CD4-positive, alpha-beta T cell (primary cell): ENCODE measurements around the gene SLC25A28. TPM values are rescaled to one million over a fixed set of nuclear protein-coding genes. Genes with fewer than 3 reads are reported as not detected.

Source experiments
- ATAC-seq: fragments of 200-7000 bp; cut with Tn5 transposase; one replicate; pipeline ENCODE4 v1.10.0; 2022; ENCODE audit warnings: mild to moderate bottlenecking; ENCODE audit not compliant: poor library complexity
- CTCF ChIA-PET: fragments of 350-600 bp; sonication (Branson Sonifier 250); formaldehyde crosslinking; loops from one replicate; lab custom pipeline; 2021; ENCODE audit warnings: antibody characterized with exemption, inconsistent platforms; lab: Charles Lee
- POLR2A ChIA-PET: fragments of 350-600 bp; sonication (Branson Sonifier 250); formaldehyde crosslinking; loops from one replicate; lab custom pipeline; 2021; ENCODE audit warnings: antibody characterized with exemption, inconsistent platforms; lab: Charles Lee
- DNase-seq, 14 experiments: peaks; one replicate each; pipeline ENCODE4 v3.0.0-alpha.2; 2013 to 2020; ENCODE audit warnings: mixed read lengths in 2 of 14
- H3K27ac ChIP-seq, 2 donors: one replicate each; pipeline versions ENCODE4 v1.5.1 to v1.7.0; 2013; ENCODE audit warnings: low read length in 2 of 2, low read depth in 1 of 2, mild to moderate bottlenecking in 1 of 2
- H3K27me3 ChIP-seq, 2 experiments: 1 replicate in 1 of 2; 2 replicates in 1 of 2; pipeline versions ENCODE4 v1.6.1 to v1.7.0; 2013; ENCODE audit warnings: low read length in 2 of 2, control low read depth in 1 of 2, mild to moderate bottlenecking in 1 of 2, moderate library complexity in 1 of 2; ENCODE audit not compliant: insufficient read depth in 2 of 2, control insufficient read depth in 1 of 2
- H3K36me3 ChIP-seq: one replicate; pipeline ENCODE4 v1.6.1; 2013; ENCODE audit warnings: low read length, control low read depth; ENCODE audit not compliant: insufficient read depth
- H3K4me1 ChIP-seq: one replicate; pipeline ENCODE4 v1.6.1; 2013; ENCODE audit warnings: low read length, control low read depth; ENCODE audit not compliant: insufficient read depth
- H3K4me3 ChIP-seq: one replicate; pipeline ENCODE4 v1.5.1; 2013; ENCODE audit warnings: mild to moderate bottlenecking, low read length, moderate library complexity
- H3K9me3 ChIP-seq, 2 experiments: 1 replicate in 1 of 2; 2 replicates in 1 of 2; pipeline versions ENCODE4 v1.6.1 to v1.7.0; 2013; ENCODE audit warnings: low read length in 2 of 2, mild to moderate bottlenecking in 2 of 2, control low read depth in 1 of 2, moderate library complexity in 1 of 2; ENCODE audit not compliant: control insufficient read depth in 1 of 2, insufficient read depth in 1 of 2
- H3K27ac Mint-ChIP-seq: one replicate; pipeline ENCODE4 v1.8.0; 2020; ENCODE audit warnings: mixed read lengths
- H3K27me3 Mint-ChIP-seq: one replicate; pipeline ENCODE4 v1.8.0; 2021; ENCODE audit warnings: mixed read lengths
- H3K36me3 Mint-ChIP-seq: one replicate; pipeline ENCODE4 v1.8.0; 2021; ENCODE audit warnings: low read depth, mixed read lengths
- H3K4me1 Mint-ChIP-seq: one replicate; pipeline ENCODE4 v1.8.0; 2021; ENCODE audit warnings: low read depth, mixed read lengths
- H3K4me3 Mint-ChIP-seq: one replicate; pipeline ENCODE4 v1.8.0; 2020; ENCODE audit warnings: mild to moderate bottlenecking, mixed read lengths
- H3K9me3 Mint-ChIP-seq: one replicate; pipeline ENCODE4 v1.8.0; 2020; ENCODE audit warnings: mixed read lengths
- intact Hi-C, 2 experiments: fragments of 100-400 bp; cut with DNase I in 1 of 2; cut with micrococcal nuclease in 1 of 2; formaldehyde crosslinking; loops; one replicate each; pipeline versions ENCODE4 v1.15.1 to v1.9.0; 2023 to 2025; cut with DNase I, micrococcal nuclease
- polyA plus RNA-seq, 2 donors: library from polyadenylated mRNA; unstranded; fragments of 120-200 nt; gene quantifications; one replicate each; pipeline ENCODE4 v1.2.1, GENCODE V29; 2013
- total RNA-seq, 174 experiments: library from RNA in 2 of 174; stranded (reverse) in 2 of 174; gene quantifications; one replicate each; pipeline ENCODE4 v1.2.3 and lab custom pipeline; 2021 to 2026
- TF ChIP-seq, protein P1 (sequence below): fragments of 200-600 bp; IDR thresholded peaks from one replicate; pipeline ENCODE4 v1.8.0; 2022; ENCODE audit warnings: antibody characterized with exemption, mild to moderate bottlenecking

The SLC25A28 gene, protein sequence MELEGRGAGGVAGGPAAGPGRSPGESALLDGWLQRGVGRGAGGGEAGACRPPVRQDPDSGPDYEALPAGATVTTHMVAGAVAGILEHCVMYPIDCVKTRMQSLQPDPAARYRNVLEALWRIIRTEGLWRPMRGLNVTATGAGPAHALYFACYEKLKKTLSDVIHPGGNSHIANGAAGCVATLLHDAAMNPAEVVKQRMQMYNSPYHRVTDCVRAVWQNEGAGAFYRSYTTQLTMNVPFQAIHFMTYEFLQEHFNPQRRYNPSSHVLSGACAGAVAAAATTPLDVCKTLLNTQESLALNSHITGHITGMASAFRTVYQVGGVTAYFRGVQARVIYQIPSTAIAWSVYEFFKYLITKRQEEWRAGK
- total RNA-seq: 100 to 1,000 TPM; 112 to 113 TPM
- 45.3 TPM for polyA plus RNA-seq (2013, experiment 1 of 2)
- 66.5 TPM for polyA plus RNA-seq (2013, experiment 2 of 2)
- 25.4 to 120 (median 52.7) reads per million in 172 experiments for total RNA-seq (lab: John Stamatoyannopoulos, UW)

DNA sequence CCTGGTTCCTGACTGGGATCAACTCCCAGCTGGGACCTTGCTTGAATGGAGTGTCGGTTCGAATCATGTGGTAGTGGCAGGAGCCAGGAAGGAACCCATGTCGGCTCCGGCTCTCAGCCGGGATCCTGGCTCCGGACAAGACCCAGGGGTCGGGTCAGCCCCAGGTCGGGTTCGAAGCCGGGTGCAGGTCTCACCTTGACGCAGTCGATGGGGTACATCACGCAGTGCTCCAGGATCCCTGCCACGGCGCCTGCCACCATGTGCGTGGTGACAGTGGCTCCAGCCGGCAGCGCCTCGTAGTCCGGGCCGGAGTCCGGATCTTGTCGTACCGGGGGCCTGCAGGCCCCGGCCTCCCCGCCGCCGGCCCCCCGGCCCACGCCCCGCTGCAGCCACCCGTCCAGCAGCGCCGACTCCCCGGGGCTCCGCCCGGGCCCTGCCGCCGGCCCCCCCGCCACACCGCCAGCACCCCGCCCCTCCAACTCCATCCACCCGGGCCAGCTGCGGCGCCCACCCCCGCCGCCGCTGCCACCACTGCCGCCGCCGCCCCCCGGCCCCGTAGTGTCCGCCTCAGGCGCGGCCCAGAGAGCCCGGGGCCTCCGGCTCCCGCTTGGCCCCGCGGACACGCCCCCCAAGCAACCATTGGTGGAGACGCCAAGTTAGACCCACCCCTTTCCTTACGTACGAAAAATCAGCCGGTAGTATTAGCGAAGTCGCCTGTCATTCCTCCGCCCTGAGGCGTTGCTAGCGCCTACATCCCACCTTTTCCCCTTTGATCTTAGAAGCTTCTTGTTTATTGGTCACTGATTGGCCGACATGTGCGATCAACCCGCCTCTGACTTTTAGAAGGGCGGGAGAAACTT is at the start of gene SLC25A28:
SLC25A28 (minus strand) TSS at position 589 of the 860 bp plus-strand sequence; CDS start at position 485, 104 bp downstream.
- H3K27me3 ChIP-seq: no peaks in the 10 kb centered on the region
- ATAC-seq: peak; percentile 78
- Mint-ChIP-seq H3K4me3 (peak within 1 kb of the TSS; percentile 91), H3K27me3 (no peaks in the 10 kb centered on the region), H3K4me1 (peaks cover 58% of the 10 kb centered on the region), H3K36me3 (peaks cover 19% of the 10 kb centered on the region), H3K27ac (peak within 1 kb of the TSS; percentile 91), H3K9me3 (no peaks in the 10 kb centered on the region)
- TF ChIP-seq, protein P1, sequence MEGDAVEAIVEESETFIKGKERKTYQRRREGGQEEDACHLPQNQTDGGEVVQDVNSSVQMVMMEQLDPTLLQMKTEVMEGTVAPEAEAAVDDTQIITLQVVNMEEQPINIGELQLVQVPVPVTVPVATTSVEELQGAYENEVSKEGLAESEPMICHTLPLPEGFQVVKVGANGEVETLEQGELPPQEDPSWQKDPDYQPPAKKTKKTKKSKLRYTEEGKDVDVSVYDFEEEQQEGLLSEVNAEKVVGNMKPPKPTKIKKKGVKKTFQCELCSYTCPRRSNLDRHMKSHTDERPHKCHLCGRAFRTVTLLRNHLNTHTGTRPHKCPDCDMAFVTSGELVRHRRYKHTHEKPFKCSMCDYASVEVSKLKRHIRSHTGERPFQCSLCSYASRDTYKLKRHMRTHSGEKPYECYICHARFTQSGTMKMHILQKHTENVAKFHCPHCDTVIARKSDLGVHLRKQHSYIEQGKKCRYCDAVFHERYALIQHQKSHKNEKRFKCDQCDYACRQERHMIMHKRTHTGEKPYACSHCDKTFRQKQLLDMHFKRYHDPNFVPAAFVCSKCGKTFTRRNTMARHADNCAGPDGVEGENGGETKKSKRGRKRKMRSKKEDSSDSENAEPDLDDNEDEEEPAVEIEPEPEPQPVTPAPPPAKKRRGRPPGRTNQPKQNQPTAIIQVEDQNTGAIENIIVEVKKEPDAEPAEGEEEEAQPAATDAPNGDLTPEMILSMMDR: no peak
- DNase-seq: peak in 12 of 14 experiments; percentile 79 to 99 (median 88)
- no peaks in the 10 kb centered on the region for H3K9me3 ChIP-seq
- H3K36me3 ChIP-seq: no peaks in the 10 kb centered on the region
- peak within 1 kb of the TSS; percentile 93 to 96 for H3K27ac ChIP-seq
- H3K4me1 ChIP-seq: peaks cover 22% of the 10 kb centered on the region
- ChIA-PET CTCF (interaction anchor here (0.5 to 1.4 kb wide), 2 partner anchors 39 to 609 kb away, joined by 3 read pairs; partner anchors contain the start of gene ENTPD7), POLR2A (interaction anchor here (0.6 to 4.8 kb wide), 14 partner anchors 8 to 1174 kb away, joined by 3 to 57 read pairs (median 5); partner anchors contain the start of genes COX15, CUTC, ENTPD7 and GOT1)
- H3K4me3 ChIP-seq: peak within 1 kb of the TSS; percentile 82
- intact Hi-C loops: loop anchor here (1.0 to 10.0 kb wide), 7 partner anchors 92 to 1485 kb away; partner anchors contain the start of genes GOT1 (in 2 of the 2), COX15 (in 1 of the 2), CUTC (in 1 of the 2) and ERLIN1 (in 1 of the 2)

DNA sequence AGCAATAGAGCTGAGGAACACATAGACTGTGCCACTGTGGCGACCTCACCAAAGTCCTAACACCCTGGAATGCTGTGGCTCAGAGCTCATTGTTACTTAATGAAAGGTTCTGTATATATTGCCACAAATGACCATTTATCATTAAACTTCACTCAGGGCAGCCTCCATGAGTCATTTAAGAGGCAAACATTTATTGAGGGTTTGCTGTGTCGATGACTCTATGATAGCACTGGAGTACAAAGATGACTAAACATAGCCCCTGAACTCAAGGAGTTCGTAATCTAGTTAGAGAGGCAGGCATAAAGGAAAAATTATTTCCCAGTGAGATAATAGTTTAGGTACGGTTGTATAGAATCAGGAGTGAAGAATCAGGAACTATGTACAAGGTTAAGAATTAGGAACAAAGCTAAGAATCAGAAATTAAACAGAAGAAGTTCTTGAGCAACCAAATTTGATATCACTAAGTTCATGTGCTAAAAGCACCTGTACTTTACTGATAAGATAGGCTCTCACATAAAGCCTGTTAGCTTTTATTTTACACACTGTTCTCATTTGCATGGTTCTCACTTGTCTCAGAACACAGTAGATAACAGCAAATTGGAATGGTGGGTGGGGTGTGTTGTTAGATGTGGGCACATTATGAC is 47.0 kb upstream of the SLC25A28 start:
- CTCF ChIA-PET: no interaction called here
- H3K4me1 ChIP-seq: no peaks in the 10 kb centered on the region
- Mint-ChIP-seq H3K4me3 (no peak overlapping the region), H3K36me3 (peaks cover 19% of the 10 kb centered on the region), H3K4me1 (no peaks in the 10 kb centered on the region), H3K27me3 (no peaks in the 10 kb centered on the region), H3K9me3 (no peaks in the 10 kb centered on the region), H3K27ac (no peak overlapping the region)
- no peaks in the 10 kb centered on the region for H3K9me3 ChIP-seq
- ATAC-seq (no peak), DNase-seq (no peak)
- H3K4me3 ChIP-seq: no peak overlapping the region
- H3K27me3 ChIP-seq: no peaks in the 10 kb centered on the region
- TF ChIP-seq, protein P1: no peak
- H3K27ac ChIP-seq: no peak overlapping the region
- H3K36me3 ChIP-seq: no peaks in the 10 kb centered on the region
- intact Hi-C loops: no loop called here
- POLR2A ChIA-PET: no interaction called here

DNA sequence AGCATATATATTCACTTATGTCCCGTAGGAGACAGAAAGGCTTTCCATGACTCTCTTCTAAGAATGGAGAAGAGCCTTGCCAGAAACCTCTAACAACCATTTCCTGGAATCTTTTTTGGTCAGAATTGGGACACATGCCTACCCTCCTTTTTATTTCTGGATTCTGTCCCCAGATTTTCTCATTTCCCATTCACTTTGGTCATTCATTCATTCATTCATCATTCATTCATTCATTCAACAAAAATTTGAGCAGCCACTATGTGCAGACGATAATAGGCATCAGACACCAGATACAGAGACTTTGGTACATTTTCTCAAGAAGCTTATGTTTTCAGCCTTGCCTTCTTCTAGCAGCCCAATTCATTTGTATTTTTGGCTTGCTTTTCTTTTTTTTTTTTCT is 45.1 kb upstream of the SLC25A28 start:
- Mint-ChIP-seq H3K4me3 (no peak overlapping the region), H3K27me3 (no peaks in the 10 kb centered on the region), H3K9me3 (no peaks in the 10 kb centered on the region), H3K4me1 (peaks cover 6% of the 10 kb centered on the region), H3K27ac (no peak overlapping the region), H3K36me3 (peaks cover 19% of the 10 kb centered on the region)
- ATAC-seq: no peak
- POLR2A ChIA-PET: no interaction called here
- no peak overlapping the region for H3K27ac ChIP-seq
- no peaks in the 10 kb centered on the region for H3K4me1 ChIP-seq
- no peak for DNase-seq
- H3K9me3 ChIP-seq: no peaks in the 10 kb centered on the region
- no peaks in the 10 kb centered on the region for H3K27me3 ChIP-seq
- H3K36me3 ChIP-seq: no peaks in the 10 kb centered on the region
- TF ChIP-seq, protein P1: no peak
- CTCF ChIA-PET: no interaction called here
- intact Hi-C loops: no loop called here
- H3K4me3 ChIP-seq: no peak overlapping the region
